HEK293 (cell line): ENCODE results near the gene ITPKB.
A peak's percentile ranks its signal among the peaks of the same experiment; 100 is the strongest.

Experiments used
- KLF1 ChIP-seq: fragments of 450-650 bp; formaldehyde crosslinking; IDR thresholded peaks from 2 replicates; pipeline ENCODE4 v1.5.1; 2016; ENCODE audit warnings: missing biosample characterization, missing genetic modification characterization
- KLF16 ChIP-seq: fragments of 450-650 bp; formaldehyde crosslinking; IDR thresholded peaks from 2 replicates; pipeline ENCODE4 v1.5.1; 2017; ENCODE audit warnings: missing biosample characterization, missing genetic modification characterization
- KLF9 ChIP-seq: fragments of 450-650 bp; formaldehyde crosslinking; IDR thresholded peaks from 2 replicates; pipeline ENCODE4 v1.5.1; 2016; ENCODE audit warnings: missing biosample characterization, missing genetic modification characterization, low read depth
- OSR2 ChIP-seq: fragments of 450-650 bp; formaldehyde crosslinking; IDR thresholded peaks from 2 replicates; pipeline ENCODE4 v1.5.1; 2016; ENCODE audit warnings: missing biosample characterization, missing genetic modification characterization
- SP2 ChIP-seq: fragments of 450-650 bp; formaldehyde crosslinking; IDR thresholded peaks from 2 replicates; pipeline ENCODE4 v1.5.1; 2016; ENCODE audit warnings: missing biosample characterization, missing genetic modification characterization
- SP3 ChIP-seq: fragments of 450-650 bp; formaldehyde crosslinking; IDR thresholded peaks from 2 replicates; pipeline ENCODE4 v1.5.1; 2016; ENCODE audit warnings: missing biosample characterization, missing genetic modification characterization
- SP7 ChIP-seq: fragments of 450-650 bp; formaldehyde crosslinking; IDR thresholded peaks from 2 replicates; pipeline ENCODE4 v1.5.1; 2016; ENCODE audit warnings: missing biosample characterization, missing genetic modification characterization
- YY2 ChIP-seq: fragments of 450-650 bp; formaldehyde crosslinking; IDR thresholded peaks from 2 replicates; pipeline ENCODE4 v1.5.1; 2016; ENCODE audit warnings: missing biosample characterization, missing genetic modification characterization
- ZBTB17 ChIP-seq: fragments of 450-650 bp; formaldehyde crosslinking; IDR thresholded peaks from 2 replicates; pipeline ENCODE4 v1.5.1; 2016; ENCODE audit warnings: missing biosample characterization, missing genetic modification characterization
- ZBTB21 ChIP-seq: fragments of 450-650 bp; formaldehyde crosslinking; IDR thresholded peaks from 2 replicates; pipeline ENCODE4 v1.5.1; 2017; ENCODE audit warnings: missing biosample characterization, missing genetic modification characterization
- ZBTB7A ChIP-seq: fragments of 450-650 bp; formaldehyde crosslinking; IDR thresholded peaks from 2 replicates; pipeline ENCODE4 v1.5.1; 2016; ENCODE audit warnings: low read depth, missing biosample characterization, missing genetic modification characterization
- ZNF132 ChIP-seq: fragments of 450-650 bp; formaldehyde crosslinking; IDR thresholded peaks from 2 replicates; pipeline ENCODE4 v1.5.1; 2017; ENCODE audit warnings: missing biosample characterization, missing genetic modification characterization, borderline replicate concordance
- ZNF157 ChIP-seq: fragments of 450-650 bp; formaldehyde crosslinking; IDR thresholded peaks from 2 replicates; pipeline ENCODE4 v1.5.1; 2016; ENCODE audit warnings: missing biosample characterization, missing genetic modification characterization
- ZNF175 ChIP-seq: fragments of 450-650 bp; formaldehyde crosslinking; IDR thresholded peaks from 2 replicates; pipeline ENCODE4 v1.5.1; 2016; ENCODE audit warnings: missing biosample characterization, missing genetic modification characterization
- ZNF184 ChIP-seq: fragments of 450-650 bp; IDR thresholded peaks from 2 replicates; pipeline ENCODE4 v1.5.1; 2018; ENCODE audit warnings: missing biosample characterization, mild to moderate bottlenecking, missing genetic modification characterization
- ZNF19 ChIP-seq: fragments of 450-650 bp; formaldehyde crosslinking; IDR thresholded peaks from 2 replicates; pipeline ENCODE4; 2016; ENCODE audit warnings: missing biosample characterization, missing genetic modification characterization, low read depth
- ZNF223 ChIP-seq: fragments of 450-650 bp; formaldehyde crosslinking; IDR thresholded peaks from 2 replicates; pipeline ENCODE4 v1.5.1; 2016; ENCODE audit warnings: missing biosample characterization, missing genetic modification characterization
- ZNF239 ChIP-seq: fragments of 450-650 bp; formaldehyde crosslinking; IDR thresholded peaks from 2 replicates; pipeline ENCODE4 v1.5.1; 2016; ENCODE audit warnings: missing biosample characterization, missing genetic modification characterization
- ZNF266 ChIP-seq: fragments of 450-650 bp; formaldehyde crosslinking; IDR thresholded peaks from 2 replicates; pipeline ENCODE4 v1.5.1; 2016; ENCODE audit warnings: missing biosample characterization, missing genetic modification characterization, low read depth
- ZNF391 ChIP-seq: fragments of 450-650 bp; formaldehyde crosslinking; IDR thresholded peaks from 2 replicates; pipeline ENCODE4 v1.5.1; 2016; ENCODE audit warnings: low read depth, missing biosample characterization, missing genetic modification characterization, borderline replicate concordance
- ZNF48 ChIP-seq: fragments of 450-650 bp; formaldehyde crosslinking; IDR thresholded peaks from 2 replicates; pipeline ENCODE4 v1.5.1; 2016; ENCODE audit warnings: missing biosample characterization, missing genetic modification characterization
- ZNF558 ChIP-seq: fragments of 450-650 bp; formaldehyde crosslinking; IDR thresholded peaks from 2 replicates; pipeline ENCODE4 v1.5.1; 2016; ENCODE audit warnings: missing biosample characterization, missing genetic modification characterization
- ZNF571 ChIP-seq: fragments of 450-650 bp; formaldehyde crosslinking; IDR thresholded peaks from 2 replicates; pipeline ENCODE4 v1.5.0; 2017; ENCODE audit warnings: missing biosample characterization, missing genetic modification characterization
- ZNF596 ChIP-seq: fragments of 450-650 bp; IDR thresholded peaks from 2 replicates; pipeline ENCODE4 v1.5.0; 2018; ENCODE audit warnings: missing biosample characterization, mild to moderate bottlenecking, missing genetic modification characterization, moderate library complexity
- ZNF600 ChIP-seq: fragments of 450-650 bp; formaldehyde crosslinking; IDR thresholded peaks from 2 replicates; pipeline ENCODE4 v1.5.1; 2016; ENCODE audit warnings: missing biosample characterization, missing genetic modification characterization
- ZNF621 ChIP-seq: fragments of 450-650 bp; formaldehyde crosslinking; IDR thresholded peaks from 2 replicates; pipeline ENCODE4 v1.5.1; 2017; ENCODE audit warnings: missing biosample characterization, missing genetic modification characterization
- ZNF624 ChIP-seq: fragments of 450-650 bp; formaldehyde crosslinking; IDR thresholded peaks from 2 replicates; pipeline ENCODE4 v1.5.1; 2017; ENCODE audit warnings: missing biosample characterization, missing genetic modification characterization
- ZNF629 ChIP-seq: fragments of 450-650 bp; formaldehyde crosslinking; IDR thresholded peaks from 2 replicates; pipeline ENCODE4 v1.5.1; 2017; ENCODE audit warnings: missing biosample characterization, missing genetic modification characterization
- ZNF660 ChIP-seq: fragments of 450-650 bp; IDR thresholded peaks from 2 replicates; pipeline ENCODE4 v1.5.1; 2018; ENCODE audit warnings: missing biosample characterization, mild to moderate bottlenecking, missing genetic modification characterization
- ZNF677 ChIP-seq: fragments of 450-650 bp; IDR thresholded peaks from 2 replicates; pipeline ENCODE4 v1.5.0; 2018; ENCODE audit warnings: missing biosample characterization, mild to moderate bottlenecking, missing genetic modification characterization, moderate library complexity
- ZNF777 ChIP-seq: fragments of 450-650 bp; formaldehyde crosslinking; IDR thresholded peaks from 2 replicates; pipeline ENCODE4 v1.5.1; 2017; ENCODE audit warnings: missing biosample characterization, missing genetic modification characterization, borderline replicate concordance
- ZNF843 ChIP-seq: fragments of 450-650 bp; formaldehyde crosslinking; IDR thresholded peaks from 2 replicates; pipeline ENCODE4 v1.5.1; 2016; ENCODE audit warnings: missing biosample characterization, missing genetic modification characterization
- ZSCAN16 ChIP-seq: fragments of 450-650 bp; formaldehyde crosslinking; IDR thresholded peaks from 2 replicates; pipeline ENCODE4 v1.5.1; 2016; ENCODE audit warnings: missing biosample characterization, missing genetic modification characterization
- ZSCAN30 ChIP-seq: fragments of 450-650 bp; IDR thresholded peaks from 2 replicates; pipeline ENCODE4 v1.5.1; 2018; ENCODE audit warnings: missing biosample characterization, mild to moderate bottlenecking, missing genetic modification characterization, moderate library complexity
- TF ChIP-seq, protein P1 (sequence below): fragments of 450-650 bp; formaldehyde crosslinking; IDR thresholded peaks from 2 replicates; pipeline ENCODE4 v1.5.1; 2016; ENCODE audit warnings: missing biosample characterization, missing genetic modification characterization
- TF ChIP-seq, protein P2 (sequence below): fragments of 450-650 bp; formaldehyde crosslinking; IDR thresholded peaks from 2 replicates; pipeline ENCODE4 v1.5.0; 2017; ENCODE audit warnings: missing biosample characterization, missing genetic modification characterization, borderline replicate concordance

ITPKB gene

DNA sequence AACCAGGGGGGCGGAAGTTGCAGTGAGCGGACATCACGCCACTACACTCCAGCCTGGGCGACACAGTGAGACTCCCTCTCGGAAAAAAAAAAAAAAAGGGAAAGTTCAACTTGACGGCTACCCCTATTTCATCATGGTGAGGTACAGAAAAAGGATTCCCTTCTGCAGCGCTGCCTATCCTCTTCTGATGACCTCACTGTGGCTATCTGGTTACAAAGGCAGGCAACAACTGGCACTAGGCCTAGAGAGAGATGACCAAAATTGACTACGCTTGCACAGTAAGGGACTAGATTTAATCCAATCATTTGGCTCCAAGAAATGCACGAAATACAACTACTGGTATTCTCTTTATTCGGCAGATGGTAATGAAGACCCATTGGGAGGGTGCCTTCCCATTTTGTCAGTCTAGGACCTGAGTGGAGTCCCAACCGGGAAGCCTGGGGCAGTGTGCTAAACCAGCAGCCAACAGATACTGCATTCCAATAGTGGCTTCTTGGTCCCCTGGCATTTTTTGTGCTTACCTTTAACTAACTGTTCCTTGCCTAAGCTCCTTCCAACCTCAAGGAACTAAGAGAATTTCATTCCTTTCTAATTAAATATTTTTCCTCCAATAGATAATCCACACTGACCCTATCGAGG, 36.6 kb downstream of the ITPKB start (continued):
- TF ChIP-seq, protein P1, sequence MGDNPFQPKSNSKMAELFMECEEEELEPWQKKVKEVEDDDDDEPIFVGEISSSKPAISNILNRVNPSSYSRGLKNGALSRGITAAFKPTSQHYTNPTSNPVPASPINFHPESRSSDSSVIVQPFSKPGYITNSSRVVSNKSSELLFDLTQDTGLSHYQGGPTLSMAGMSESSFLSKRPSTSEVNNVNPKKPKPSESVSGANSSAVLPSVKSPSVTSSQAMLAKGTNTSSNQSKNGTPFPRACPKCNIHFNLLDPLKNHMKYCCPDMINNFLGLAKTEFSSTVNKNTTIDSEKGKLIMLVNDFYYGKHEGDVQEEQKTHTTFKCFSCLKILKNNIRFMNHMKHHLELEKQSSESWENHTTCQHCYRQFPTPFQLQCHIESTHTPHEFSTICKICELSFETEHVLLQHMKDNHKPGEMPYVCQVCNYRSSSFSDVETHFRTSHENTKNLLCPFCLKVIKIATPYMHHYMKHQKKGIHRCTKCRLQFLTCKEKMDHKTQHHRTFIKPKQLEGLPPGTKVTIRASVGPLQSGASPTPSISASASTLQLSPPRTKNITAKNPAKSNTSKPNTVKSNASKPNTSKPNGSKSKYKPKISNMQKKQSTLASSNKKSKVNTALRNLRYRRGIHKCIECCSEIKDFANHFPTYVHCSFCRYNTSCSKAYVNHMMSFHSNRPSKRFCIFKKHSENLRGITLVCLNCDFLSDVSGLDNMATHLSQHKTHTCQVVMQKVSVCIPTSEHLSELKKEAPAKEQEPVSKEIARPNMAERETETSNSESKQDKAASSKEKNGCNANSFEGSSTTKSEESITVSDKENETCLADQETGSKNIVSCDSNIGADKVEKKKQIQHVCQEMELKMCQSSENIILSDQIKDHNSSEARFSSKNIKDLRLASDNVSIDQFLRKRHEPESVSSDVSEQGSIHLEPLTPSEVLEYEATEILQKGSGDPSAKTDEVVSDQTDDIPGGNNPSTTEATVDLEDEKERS = no peak
- TF ChIP-seq KLF1 (tag by site-specific recombination) = no peak
- TF ChIP-seq ZNF558 (tag by site-specific recombination) = peak; percentile 69; the same call in 1 of the 2 replicates
- no peak for TF ChIP-seq ZSCAN16 (tag by site-specific recombination)
- TF ChIP-seq ZNF266 (tag by site-specific recombination) = no peak
- TF ChIP-seq SP7 (tag by site-specific recombination) = peak; percentile 88
- no peak for TF ChIP-seq KLF9
- TF ChIP-seq ZNF175 (tag by site-specific recombination) = no peak
- peak; percentile 46; the same call in 1 of the 2 replicates for TF ChIP-seq ZSCAN30 (tag by site-specific recombination)
- no peak for TF ChIP-seq ZNF132 (tag by site-specific recombination)
- no peak for TF ChIP-seq ZNF677 (tag by site-specific recombination)
- TF ChIP-seq OSR2 (tag by site-specific recombination) = no peak
- TF ChIP-seq ZNF157 (tag by site-specific recombination) = no peak
- TF ChIP-seq ZBTB17 (tag by site-specific recombination) = peak; percentile 91
- TF ChIP-seq ZNF19 (tag by site-specific recombination) = no peak
- TF ChIP-seq ZNF629 = peak; percentile 98
- TF ChIP-seq SP3 (tag by site-specific recombination) = 0 out of 2 replicates have a peak, but pooled peaks have one; percentile 26
- no peak for TF ChIP-seq ZNF571 (tag by site-specific recombination)
- TF ChIP-seq ZNF239 (tag by site-specific recombination) = no peak
- peak; percentile 72; the same call in 1 of the 2 replicates for TF ChIP-seq ZNF600 (tag by site-specific recombination)
- TF ChIP-seq ZNF596 (tag by site-specific recombination) = 0 out of 2 replicates have a peak, but pooled peaks have one; percentile 28
- TF ChIP-seq ZNF184 = peak; percentile 81
- no peak for TF ChIP-seq ZNF48 (tag by site-specific recombination)
- no peak for TF ChIP-seq KLF16 (tag by site-specific recombination)
- 0 out of 2 replicates have a peak, but pooled peaks have one; percentile 11 for TF ChIP-seq SP2 (tag by site-specific recombination)
- TF ChIP-seq YY2 (tag by site-specific recombination) = no peak
- TF ChIP-seq ZNF777 (tag by site-specific recombination) = no peak
- peak; percentile 78; the same call in 1 of the 2 replicates for TF ChIP-seq ZBTB7A (tag by site-specific recombination)
- peak; percentile 97 for TF ChIP-seq ZBTB21 (tag by site-specific recombination)
- TF ChIP-seq, protein P2, sequence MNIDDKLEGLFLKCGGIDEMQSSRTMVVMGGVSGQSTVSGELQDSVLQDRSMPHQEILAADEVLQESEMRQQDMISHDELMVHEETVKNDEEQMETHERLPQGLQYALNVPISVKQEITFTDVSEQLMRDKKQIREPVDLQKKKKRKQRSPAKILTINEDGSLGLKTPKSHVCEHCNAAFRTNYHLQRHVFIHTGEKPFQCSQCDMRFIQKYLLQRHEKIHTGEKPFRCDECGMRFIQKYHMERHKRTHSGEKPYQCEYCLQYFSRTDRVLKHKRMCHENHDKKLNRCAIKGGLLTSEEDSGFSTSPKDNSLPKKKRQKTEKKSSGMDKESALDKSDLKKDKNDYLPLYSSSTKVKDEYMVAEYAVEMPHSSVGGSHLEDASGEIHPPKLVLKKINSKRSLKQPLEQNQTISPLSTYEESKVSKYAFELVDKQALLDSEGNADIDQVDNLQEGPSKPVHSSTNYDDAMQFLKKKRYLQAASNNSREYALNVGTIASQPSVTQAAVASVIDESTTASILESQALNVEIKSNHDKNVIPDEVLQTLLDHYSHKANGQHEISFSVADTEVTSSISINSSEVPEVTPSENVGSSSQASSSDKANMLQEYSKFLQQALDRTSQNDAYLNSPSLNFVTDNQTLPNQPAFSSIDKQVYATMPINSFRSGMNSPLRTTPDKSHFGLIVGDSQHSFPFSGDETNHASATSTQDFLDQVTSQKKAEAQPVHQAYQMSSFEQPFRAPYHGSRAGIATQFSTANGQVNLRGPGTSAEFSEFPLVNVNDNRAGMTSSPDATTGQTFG (tag by site-specific recombination) = no peak
- peak; percentile 96 for TF ChIP-seq ZNF660 (tag by site-specific recombination)
- peak; percentile 76; the same call in 1 of the 2 replicates for TF ChIP-seq ZNF391 (tag by site-specific recombination)
- no peak for TF ChIP-seq ZNF624 (tag by site-specific recombination)
- no peak for TF ChIP-seq ZNF223 (tag by site-specific recombination)
- peak; percentile 79 for TF ChIP-seq ZNF843
- no peak for TF ChIP-seq ZNF621
